Stimulated activated CD4-positive, alpha-beta T cell treated with anti-CD3 and anti-CD28 coated beads, Interleukin-2, amount 100 ng/mL, for 24 hours (primary cell): Measurements from ENCODE around the gene CAGE1.
"Not testable (repeated sequence)": the region's sequence is repeated elsewhere in the genome, so short reads cannot be mapped to it uniquely, and the experiment has no call there.

Experiments used
- DNase-seq, 2 donors: peaks; one replicate each; pipeline ENCODE4 v3.0.0-alpha.2; 2020

The CAGE1 gene

DNA sequence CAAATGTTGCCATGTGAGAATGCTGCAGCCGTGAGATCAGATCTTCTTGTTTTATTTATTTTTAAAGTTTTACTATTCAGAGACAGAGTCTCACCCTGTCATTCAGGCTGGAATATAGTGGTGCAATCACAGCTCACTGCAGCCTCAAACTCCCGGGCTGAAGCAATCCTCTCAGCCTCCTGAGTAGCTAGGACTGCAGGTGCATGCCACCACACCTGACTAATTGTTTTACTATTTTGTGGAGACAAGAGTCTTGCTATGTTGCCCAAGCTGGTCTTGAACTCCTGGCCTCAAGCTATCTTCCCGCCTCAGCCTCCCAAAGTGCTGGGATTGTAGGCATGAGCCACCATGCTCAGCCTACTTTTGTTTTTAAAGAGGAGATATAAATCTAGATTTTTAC, 54.0 kb downstream of the CAGE1 start:
- no peak for DNase-seq

- no peak for DNase-seq
Observed at GRCh38 chr6:7334685-7335084, 54.9 kb downstream of the CAGE1 start.

DNA sequence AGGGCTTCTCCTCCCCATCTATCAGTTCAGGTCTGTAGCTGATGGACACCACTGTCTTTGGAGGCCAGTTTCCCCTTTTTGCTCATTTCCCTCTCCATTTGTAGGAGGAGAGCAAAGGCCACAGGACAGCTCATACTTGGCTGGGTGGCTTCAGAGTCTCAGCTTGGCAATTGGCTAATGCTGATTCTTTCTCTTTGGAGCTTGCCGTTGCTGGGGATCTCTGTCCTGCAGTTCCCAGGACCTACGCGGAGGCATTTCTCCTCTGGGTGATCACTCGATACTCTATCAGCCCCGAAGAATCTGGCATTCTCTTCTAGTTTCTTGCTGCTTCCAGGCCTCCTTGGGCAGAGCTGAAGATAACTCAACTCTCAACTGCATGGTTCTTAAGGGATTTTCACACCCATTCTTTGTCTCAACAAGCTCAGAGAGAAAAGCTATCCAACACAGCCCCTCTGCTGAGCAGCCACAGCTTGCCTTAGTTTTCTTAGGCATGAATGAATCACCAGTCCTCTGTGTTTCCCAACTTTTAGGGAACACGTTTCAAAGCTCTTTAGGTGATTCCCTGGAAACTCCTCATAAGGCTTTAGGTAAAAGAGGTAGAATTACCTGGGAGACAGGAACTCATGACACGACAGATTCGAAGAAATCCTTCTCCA, 57.3 kb downstream of the CAGE1 start:
- DNase-seq, result no peak

DNA sequence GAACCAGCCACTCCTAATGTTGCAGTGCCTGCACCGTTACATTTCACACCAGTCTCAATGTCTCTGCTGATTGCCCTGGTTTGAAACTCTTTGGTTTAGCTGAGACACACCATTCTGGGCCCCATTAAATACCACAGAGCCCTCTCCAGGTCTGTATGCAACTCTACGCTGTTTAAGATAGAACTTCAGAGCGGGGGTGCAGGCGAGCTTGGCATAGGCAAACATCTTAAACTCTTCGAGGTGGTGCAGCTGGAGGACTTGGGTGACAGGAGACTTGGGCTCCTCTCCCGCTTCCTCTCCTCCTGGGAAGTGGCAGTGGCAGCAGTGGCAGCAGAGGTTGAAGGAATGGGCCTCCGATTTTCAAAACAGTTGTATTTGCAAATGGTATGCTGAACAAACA, 58.1 kb downstream of the CAGE1 start:
- no peak for DNase-seq

DNA sequence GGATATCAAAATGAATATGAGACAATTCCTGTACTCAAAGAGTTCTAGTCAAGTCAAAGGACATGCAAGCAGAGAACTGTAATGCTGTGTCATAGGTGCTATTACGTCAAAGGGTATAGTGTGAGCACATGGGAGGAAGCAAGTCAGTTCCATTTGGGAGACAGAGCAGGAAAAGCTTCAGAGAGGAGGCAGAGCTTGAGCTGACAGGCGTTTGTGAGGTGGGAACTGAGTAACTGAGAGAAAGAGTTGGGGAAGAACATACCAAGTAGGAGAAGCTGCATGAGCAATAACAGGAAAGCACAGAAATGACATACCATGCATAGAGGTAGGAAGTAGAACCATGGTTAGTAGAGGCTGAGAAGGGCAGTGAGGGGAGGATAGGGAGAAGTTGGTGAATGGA, 61.3 kb downstream of the CAGE1 start:
- no peak for DNase-seq

- DNase-seq, result no peak
Observed at GRCh38 chr6:7325750-7326149, 63.8 kb downstream of the CAGE1 start.

GRCh38 chr6:7324520-7324919, 65.0 kb downstream of the CAGE1 start:
- DNase-seq, result no peak

- DNase-seq, result no peak
Observed at GRCh38 chr6:7323074-7323473, 66.5 kb downstream of the CAGE1 start.

DNA sequence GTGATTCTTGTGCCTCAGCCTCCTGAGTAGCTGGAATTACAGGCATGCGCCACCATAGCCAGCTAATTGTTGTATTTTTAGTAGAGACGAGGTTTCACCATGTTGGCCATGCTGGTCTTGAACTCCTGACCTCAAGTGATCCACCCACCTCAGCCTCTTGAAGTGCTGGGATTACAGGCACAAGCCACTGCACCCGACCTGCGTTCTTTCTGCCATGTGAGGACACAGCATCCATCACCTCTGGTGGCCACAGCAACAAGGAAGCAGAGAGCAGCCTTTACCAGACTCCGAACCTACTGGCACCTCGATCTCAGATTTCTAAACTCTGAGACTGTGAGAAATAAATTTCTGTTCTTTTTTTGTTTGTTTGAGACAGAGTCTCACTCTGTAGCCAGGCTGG, 67.7 kb downstream of the CAGE1 start:
- not testable (repeated sequence) for DNase-seq

DNA sequence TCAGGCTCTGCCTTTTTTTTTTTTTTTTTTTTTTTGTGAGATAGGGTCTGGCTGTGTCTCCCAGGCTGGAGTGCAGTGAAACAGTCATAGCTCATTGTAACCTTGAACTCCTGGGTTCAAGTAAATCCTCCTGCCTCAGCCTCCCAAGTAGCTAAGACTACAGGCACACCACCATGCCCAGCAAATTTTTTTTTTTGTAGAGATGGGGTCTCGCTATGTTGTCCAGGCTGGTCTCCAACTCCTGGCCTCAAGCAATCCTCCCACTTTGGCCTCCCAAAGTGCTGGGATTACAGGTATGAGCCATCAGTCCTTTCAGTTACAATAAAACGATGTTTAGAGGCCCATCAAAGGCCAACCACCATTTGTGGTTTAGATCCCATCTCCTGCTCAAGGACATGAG, 70.1 kb downstream of the CAGE1 start:
- DNase-seq, result not testable (repeated sequence)

- no peak for DNase-seq
Observed at GRCh38 chr6:7317538-7317937, 72.0 kb downstream of the CAGE1 start.

DNA sequence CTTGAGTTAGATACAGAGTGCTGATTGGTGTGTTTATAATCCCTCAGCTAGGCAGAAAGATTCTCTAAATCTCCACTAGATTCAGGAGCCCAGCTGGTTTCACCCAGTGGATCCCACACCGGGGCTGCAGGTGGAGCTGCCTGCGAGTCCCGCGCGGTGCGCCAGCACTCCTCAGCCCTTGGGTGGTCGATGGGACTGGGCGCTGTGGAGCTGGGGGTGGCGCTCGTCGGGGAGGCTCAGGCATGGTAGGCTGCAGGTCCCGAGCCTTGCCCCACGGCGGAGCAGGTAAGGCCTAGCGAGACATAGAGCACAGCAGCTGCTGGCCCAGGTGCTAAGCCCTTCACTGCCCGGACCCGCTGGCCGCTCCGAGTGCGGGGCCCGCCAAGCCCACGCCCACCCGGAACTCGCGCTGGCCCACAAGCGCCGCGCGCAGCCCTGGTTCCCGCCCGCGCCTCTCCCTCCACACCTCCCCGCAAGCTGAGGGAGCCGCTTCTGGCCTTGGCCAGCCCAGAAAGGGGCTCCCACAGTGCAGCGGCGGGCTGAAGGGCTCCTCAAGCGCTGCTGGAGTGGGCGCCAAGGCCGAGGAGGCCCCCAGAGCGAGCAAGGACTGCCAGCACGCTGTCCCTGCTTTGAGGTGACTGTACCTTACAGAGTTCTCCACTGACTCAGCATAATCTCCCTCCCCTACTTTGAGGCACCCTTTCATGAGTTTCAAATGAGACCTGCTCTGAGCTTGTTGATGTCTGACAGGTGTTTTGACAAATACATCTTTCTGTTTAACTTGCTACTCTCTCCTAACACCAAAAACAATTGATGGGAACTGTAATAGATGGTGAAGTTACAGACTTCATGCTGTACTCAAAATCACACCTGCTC, 72.6 kb downstream of the CAGE1 start:
- DNase-seq, result no peak

DNA sequence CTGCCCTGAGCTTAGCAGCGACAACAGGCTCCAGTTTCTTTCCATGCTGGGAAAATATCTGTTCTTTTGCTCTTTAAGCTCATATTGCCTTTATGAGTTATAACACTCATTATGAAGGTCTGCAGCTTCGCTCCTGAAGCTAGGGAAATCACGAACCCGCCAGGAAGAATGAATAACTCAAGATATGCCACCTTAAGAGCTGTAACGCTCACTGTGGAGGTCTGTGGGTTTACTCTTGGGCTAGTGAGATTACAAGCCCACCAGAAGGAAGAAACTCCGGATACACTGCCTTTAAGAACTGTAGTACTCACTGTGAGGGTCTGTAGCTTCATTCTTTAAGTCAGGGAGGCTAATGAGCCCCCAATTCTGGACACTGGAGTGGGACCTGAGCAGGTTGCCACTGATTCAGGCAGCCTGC, 73.6 kb downstream of the CAGE1 start:
- no peak for DNase-seq

DNA sequence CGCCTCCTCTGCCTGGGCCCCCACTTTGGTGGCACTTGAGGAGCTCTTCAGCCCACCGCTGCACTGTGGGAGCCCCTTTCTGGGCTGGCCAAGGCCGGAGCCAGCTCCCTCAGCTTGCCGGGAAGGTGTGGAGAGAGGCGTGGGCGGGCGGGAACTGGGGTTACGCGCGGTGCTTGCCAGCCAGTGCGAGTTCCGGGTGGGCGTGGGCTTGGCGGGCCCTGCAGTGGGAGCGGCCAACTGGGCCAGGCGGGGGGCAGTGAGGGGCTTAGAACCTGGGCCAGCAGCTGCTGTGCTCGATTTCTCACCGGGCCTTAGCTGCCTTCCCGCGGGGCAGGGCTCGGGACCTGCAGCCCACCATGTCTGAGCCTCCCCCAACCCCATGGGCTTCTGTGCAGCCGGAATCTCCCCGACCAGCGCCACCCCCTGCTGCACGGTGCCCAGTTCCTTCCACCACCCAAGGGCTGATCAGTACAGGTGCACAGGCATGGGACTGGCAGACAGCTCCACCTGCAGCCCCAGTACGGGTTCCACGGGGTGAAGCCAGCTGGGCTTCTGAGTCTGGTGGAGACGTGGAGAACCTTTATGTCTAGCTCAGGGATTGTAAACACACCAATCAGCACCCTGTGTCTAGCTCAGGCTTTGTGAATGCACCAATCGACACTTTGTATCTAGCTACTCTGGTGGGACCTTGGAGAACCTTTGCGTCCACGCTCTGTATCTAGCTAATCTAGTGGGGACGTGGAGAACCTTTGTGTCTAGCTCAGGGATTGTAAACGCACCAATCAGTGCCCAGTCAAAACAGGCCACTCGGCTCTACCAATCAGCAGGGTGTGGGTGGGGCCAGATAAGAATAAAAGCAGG, 74.2 kb downstream of the CAGE1 start:
- not testable (repeated sequence) for DNase-seq

- no peak for DNase-seq
Observed at GRCh38 chr6:7314414-7314813, 75.1 kb downstream of the CAGE1 start.

GRCh38 chr6:7313505-7314165, 75.9 kb downstream of the CAGE1 start:
- DNase-seq, result no peak

GRCh38 chr6:7312616-7313504, 76.7 kb downstream of the CAGE1 start, which contains the start of gene SSR1:
Gene SSR1, minus strand, starts transcription at chr6:7313199. Its CDS starts 79 bp downstream, at chr6:7313120.
- peak; percentile 94 to 96 for DNase-seq

- peak in 1 of 2 donors; percentile 55 for DNase-seq
Observed at GRCh38 chr6:7311917-7312615, 77.5 kb downstream of the CAGE1 start.

DNA sequence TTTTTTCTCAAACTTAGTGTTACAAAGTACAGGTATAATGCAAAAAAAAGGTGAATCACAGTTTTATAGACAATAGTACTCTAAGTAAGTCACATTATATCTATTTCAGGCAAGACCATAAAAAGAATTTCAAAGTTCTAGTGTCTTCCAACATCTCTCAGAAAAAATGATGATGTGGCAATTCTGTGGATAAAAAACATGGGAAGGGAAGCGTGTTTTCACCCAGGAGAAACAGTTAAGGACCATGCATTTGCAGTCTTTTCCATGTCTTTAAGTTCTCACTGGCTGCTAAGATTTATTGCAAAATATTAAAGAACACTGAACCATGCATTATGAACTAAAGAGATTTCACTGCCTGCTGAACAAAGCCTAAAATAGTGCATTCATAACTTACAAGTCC, 78.4 kb downstream of the CAGE1 start:
- no peak for DNase-seq

GRCh38 chr6:7309050-7309449, 80.5 kb downstream of the CAGE1 start:
- DNase-seq, result no peak

GRCh38 chr6:7307533-7307932, 82.0 kb downstream of the CAGE1 start:
- no peak for DNase-seq
